HG03135 (cell line): ENCODE results near the gene TTYH1.
"Not testable (repeated sequence)": the region's sequence is repeated elsewhere in the genome, so short reads cannot be mapped to it uniquely, and the experiment has no call there.

Experiments used
- ATAC-seq: cut with Tn5 transposase; IDR thresholded peaks from one replicate; pipeline ENCODE4 v1.9.1; 2021; ENCODE audit warnings: mild to moderate bottlenecking, moderate library complexity; ENCODE audit not compliant: unreplicated experiment

The TTYH1 gene

DNA sequence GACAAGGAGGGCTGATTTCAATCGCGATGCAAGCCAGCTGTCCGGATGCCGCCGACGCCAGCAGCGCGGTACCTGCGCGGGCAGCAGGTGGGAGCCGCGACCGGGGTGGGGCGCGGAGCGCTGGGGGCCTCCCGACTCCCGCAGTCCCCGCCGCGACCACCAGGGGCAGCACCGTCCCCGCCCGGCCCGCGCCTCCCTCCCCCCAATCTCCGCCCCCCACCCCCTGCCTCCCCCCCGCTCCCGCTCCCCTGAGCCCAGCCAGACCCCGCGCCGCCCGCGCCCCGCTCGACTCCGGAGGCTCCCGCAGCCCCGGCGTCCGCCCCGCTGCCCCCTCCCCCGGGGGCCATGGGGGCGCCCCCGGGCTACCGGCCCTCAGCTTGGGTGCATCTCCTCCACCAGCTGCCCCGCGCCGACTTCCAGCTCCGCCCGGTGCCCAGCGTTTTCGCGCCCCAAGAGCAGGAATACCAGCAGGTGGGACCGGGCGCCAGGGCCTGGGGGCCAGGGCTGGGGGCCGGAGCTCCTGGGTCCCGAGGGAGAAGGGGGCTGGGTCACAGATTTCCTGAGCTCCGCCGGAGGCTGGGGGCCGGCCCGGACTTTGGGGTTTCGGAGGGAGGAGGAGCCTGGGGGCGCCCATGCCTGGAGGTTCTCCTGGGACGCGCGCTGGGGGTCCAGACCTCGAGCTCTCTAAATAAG, at the start of gene TTYH1:
Gene TTYH1 (plus strand): TSS at position 257 of the 693 bp plus-strand sequence. CDS start 89 bp downstream, at position 346.
- ATAC-seq, result no peak

DNA sequence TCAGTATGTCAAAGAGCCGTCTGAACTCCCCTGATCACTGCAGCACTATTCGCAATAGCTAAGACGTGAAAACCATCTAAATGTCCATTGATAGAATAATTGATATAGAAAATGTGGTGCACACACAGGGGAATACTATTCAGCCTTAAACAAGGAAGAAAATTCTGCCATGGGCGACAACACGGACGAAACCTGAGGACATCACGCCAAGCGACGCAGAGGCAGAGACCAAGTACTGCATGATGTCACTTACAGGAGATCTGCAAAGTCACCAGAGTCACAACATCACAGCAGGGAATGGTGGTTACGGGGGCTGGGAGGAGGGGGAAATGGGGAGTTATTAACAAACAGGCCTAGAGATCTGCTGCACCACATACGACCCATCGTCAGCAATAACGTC, 49.5 kb upstream of the TTYH1 start:
- not testable (repeated sequence) for ATAC-seq

DNA sequence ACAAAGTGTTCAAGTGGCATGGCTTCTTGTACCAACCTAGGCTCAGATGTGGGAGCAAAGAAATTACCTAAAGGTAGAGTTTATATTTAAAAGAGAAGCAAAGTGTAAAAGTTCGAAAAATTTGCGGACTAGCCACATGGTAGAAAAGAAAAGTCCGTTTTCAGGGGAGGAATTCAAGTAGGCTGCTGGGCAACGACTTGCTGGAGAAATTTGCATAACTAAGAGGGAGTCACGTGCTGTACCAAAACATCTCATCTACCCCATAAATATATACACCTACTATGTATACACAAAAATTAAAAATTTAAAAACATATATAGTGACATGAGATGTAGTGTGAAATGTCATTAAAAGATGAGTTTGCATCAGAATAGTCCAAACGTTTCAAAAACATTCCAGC, 48.5 kb upstream of the TTYH1 start:
- ATAC-seq, result no peak

DNA sequence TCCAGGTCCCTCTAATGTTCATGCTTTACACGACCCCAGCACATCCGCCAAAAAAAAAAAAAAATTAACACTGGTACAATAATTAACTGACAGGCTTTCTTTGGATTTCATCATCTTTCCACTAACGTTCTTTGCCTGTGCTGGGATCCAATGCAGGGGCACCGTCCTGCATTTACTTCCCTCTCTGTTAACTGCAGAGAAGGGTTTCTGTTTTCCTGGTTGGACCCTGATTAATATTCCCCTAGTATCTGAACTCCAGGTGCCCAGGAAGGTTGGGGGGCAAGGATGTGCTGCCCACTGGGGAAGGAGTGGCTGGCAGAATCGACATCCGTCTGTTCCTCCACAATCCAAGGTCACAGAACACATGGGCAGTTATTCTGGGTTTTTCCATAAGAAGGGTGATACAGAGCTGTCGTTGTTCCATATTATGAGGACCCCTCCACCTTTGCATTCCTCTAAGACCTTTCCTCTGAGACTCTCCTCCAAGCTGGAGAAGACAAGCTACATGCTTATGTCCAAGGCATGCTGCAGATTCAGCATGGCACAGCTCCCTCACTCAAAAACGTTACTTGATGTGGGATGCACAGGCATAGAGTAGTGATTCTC, 46.1 kb upstream of the TTYH1 start:
- no peak for ATAC-seq

DNA sequence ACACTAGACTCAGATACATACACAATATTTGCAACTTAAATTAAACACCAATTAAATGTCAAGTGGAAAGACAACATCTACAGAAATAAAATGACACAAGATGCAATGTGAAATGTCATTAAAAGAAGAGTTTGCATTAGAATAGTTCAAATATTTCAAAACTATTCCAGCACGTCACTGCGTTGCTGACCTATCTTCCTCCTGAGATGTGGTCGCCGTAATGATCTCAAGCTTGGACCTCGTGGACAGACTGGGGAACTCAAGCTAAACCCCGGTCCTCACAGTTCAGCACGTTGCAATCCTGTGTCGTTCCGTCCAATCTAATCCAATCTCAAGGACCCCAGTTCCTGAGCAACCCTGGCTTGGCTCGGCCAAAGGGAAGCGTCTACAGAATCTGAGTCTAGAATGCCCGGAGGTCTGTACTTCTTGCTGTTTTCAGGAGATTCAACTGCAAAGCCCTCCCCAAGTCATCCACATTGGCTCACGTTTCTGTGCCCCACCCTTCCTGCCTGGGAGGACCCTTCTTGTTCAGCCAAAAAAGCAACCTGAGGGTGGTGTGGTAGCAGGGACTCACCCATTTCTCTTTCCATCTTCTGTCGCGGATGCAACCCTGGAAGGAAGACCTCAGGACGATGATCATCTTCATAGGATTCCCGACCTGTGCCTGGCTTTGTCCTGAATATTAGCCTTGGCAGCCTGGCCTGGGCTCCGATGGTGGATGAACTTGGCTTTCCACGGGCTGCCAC, 45.4 kb upstream of the TTYH1 start:
- ATAC-seq, result not testable (repeated sequence)

DNA sequence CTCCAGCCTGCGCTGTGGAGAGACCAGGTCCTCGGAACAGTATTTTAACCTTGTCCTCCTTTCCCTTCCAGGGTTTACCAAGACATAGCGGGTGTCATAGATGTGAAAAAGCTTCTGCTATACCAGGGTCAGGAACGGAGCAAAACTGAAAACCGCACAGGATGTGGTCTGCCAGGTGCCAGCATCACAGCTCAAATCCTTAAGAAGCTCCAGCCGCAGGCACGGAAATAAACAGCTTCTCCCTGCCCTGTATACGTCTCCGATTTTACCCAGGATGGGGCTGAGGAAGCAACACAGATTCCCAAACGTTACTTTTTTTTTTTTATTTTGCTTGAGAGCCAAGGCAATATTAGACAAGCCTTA, 44.8 kb upstream of the TTYH1 start:
- ATAC-seq, result not testable (repeated sequence)

DNA sequence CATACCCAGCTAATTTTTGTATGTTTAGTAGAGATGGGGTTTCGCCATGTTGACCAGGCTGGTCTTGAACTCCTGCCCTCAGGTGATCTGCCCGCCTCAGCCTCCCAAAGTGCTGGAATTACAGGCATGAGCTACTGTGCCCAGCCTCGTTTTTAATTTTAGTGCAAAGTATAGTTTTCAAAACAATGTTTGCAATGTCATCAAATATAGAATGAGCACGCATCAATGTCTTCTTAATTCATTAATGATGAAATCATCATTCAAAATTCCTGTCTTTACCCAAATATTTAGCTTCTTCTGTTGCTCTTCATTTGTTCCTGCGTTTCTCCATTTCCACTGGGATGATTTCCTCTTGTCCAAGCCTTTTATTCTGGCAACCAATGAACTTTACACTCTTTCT, 43.8 kb upstream of the TTYH1 start:
- ATAC-seq, result not testable (repeated sequence)

DNA sequence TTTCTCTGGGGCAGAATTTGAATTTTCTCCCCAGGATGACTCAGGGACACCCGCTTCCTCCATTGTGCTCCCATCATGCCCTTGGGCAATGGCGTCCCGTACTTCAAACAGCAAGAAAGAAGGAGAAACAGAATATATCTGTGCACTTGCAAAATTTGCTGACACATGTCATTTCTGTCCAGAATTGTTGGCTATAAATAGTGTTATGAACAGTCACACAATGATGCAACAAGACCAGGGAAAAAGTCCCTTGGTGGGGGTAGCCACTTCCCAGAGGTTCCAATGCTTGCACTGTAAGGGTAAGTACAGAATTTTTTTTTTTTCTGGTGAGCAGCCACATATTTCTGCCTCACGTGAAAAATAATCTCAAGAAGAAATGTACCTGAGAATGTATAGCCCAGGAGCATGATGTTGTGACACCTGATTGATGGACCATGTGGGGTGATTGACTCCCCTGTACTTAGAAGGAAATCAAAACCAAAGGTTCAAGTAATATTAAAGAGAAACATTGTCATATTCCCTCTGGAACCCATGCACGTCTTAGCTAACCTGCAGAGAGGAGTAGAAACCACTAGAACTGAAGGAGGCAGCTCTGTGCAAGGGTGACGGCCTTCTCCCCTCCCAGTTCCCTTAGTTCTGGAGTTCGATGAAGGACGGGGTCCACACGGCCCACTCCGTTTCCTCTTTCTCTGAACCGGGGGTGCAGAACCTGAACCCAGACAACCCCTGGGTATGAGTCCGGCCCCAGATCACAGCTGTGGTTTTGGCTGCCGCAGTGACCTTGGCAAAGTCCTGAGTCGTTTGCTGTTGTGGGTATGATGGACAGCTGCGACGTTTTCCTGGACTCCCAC, 41.3 kb upstream of the TTYH1 start:
- ATAC-seq, result no peak

DNA sequence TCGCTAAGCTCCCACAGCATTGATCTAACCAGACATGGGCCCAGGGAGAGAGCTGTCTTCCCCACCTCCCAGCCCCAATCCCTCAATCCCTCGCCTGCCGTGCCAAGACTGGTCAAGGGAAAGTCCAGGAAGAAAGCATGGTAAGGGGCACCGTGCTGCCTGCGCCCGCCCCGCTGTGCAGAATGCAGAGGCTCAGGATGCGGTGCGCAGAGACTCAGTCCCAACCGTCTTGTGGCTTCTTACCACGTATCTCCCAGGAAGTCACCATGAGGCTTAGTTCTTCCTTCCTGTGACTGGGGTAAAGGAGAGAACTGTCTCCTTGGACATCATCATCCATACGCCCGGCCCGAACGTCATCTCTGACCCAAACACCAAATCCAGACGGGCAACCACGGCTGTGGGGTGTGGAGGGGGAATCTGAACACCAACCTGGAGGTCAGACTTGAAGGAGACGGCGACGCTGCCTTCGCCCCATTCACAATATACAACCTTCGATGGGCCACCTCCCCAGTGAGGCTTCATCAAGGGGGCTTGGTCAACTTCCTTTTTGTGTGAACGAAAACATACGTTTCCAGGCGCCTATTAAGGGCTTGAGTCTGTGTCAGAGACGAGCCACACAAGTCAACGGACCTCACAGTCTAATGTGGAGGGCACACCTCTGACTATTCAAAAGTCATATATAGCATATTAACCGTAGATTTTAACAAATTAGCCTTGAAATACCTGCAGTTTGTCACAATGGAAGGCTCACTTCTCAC, 39.9 kb upstream of the TTYH1 start:
- ATAC-seq, result not testable (repeated sequence)

DNA sequence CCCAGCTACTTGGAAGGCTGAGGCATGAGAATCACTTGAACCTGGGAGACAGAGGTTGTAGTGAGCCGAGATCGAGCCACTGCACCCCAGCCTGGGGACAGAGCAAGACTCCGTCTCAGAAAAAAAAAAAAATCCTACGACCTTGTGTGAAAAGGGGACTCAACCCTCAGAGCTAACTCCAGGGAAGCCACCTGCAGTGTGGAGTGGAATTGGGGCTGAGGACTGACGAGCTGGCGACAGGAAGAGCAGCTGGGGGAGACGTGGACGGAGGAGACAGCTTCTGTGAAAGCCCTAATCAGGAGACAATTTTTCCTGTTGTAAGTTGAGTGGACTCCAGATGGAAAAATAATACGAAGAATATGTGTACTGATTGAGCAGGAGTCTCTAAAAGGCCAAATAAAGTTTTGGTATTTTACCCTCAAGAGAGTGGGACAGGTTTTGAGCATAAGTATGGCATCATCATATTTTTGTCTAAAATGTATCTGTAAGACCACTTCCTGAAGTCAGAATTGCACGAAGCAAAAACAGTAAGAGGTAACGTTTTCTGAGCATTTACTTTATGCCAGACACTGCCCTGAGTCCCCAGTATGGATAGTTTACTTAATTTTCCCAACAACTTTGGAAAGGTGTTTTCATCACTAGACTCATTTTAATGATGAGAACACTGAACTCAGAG, 38.5 kb upstream of the TTYH1 start:
- ATAC-seq, result no peak

DNA sequence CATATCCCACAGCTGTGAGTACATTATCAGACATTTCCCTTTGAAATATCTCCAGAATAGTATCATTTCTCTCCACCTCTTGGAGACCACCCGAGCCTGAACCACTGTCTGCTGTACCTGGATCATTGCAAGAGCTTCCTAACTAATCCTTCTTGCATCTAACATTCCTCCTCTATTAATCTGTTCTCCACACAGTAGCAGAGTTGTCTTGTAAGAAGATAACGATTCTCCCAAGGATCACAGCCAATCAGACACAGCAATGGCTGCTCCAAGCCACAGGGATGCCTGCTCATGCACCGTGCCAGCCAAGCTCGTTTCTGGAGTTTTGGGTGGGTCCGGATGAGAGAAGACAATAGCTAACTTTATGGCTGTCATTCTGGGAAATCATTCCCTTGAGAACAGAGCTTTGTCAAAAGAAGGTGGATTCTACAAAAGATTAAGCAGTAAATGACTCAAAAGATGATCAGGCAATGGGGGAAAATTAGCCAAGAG, 36.0 kb upstream of the TTYH1 start:
- ATAC-seq, result no peak

DNA sequence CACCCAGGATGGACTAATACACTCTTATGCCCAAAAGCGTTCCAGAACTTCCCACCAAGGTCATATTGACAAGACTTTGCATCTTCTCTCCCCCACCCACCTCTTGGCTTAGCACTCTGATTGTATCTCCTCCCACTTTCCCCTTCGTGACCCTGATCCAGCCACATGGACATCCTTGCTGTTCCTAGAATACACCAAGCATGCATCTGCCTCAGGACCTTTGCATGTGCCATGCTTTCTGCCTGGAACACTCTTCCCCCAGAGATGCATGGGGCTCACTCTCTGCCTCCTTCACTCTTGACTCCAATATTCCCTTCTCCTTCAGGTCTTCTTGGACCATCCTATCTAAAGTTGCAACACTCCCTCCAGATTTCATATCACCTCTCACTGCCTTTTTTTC, 34.4 kb upstream of the TTYH1 start:
- ATAC-seq, result no peak

DNA sequence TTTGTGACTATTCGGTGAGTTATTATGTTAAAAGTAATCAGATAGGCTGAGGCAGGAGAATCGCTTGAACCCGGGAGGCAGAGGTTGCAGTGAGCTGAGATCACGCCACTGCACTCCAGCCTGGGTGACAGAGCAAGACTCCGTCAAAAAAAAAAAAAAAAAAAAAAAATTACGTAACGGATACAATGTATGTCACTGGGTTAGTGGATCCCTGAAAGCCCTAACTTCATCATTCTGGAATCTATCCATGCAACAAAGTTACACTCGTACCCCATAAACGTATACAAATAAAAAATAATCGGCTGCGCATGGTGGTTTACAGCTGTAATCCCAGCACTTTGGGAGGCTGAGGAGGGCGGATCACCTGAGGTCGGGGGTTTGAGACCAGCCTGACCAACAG, 33.2 kb upstream of the TTYH1 start:
- ATAC-seq, result not testable (repeated sequence)

DNA sequence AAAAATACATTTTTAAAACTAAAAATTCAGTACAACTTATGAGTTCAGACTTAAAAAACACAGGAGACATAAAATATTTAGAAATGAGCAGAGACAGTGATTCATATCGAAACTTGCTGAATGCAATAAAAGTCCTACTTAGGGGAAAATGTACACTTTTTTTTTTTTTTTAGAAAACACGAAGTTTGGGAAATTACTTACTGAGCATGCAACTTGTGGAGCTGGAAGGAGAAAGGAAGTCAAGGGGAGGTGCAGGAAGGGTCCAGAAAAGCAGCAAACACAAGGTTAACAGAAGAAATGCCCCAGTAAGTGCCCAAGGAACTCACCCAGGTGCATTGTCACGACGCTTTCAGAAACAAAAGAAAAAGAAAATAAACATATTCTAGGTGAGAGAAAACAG, 31.9 kb upstream of the TTYH1 start:
- ATAC-seq, result no peak

DNA sequence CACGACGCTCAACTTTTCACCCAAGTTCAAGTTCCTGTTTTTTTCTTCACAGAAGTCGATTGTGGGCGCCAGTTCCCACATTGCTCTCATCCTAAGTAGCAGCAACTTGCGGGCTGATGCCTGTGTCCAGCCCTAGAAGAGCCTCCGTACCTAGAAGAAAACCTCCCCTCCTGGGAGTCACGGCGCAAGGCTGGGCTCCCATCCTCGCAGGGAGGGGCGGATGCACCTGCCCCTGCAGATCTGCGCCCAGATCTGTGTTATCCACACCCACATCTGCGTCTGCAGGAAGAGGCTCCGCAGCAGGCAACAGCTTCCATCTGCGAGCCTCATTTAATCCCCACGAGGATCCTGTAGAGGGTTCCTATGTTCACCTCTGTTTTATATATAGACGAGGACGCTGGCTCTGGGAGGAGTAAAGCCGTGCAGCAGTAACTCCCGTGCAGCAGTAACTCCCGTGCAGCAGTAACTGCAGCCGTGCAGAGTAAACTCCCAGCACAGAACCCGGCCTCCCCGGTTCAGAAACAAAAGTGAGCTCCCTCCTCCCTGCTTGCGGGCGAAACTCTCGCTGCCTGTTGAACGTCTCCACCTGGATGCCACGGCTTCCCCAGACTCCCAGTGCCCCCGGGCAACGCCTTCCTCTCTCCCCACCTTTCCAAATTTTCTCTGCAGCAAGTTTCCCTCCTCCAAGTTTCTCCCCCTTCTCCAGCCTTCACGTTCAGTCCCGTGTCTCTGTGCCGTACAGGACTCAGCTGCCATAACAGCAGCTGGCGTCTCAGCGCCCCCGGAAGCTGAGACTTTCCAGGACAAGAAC, 27.1 kb upstream of the TTYH1 start:
- ATAC-seq, result no peak

DNA sequence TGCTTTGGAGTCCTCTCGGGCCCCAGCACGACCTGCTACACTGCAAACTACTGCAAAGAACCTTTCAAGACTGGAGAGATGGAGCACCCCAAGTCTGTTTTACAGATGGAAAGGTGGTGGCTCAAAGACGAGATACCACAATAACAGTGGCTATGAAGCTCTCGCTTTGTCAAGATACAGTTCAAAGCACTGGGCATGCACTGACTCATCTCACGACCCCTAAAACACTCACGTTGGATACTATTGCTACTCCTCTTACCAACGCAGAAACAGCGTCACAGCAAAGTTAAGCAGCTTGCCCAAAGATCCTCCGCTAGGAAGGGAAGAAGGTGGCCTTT, 26.5 kb upstream of the TTYH1 start:
- no peak for ATAC-seq

DNA sequence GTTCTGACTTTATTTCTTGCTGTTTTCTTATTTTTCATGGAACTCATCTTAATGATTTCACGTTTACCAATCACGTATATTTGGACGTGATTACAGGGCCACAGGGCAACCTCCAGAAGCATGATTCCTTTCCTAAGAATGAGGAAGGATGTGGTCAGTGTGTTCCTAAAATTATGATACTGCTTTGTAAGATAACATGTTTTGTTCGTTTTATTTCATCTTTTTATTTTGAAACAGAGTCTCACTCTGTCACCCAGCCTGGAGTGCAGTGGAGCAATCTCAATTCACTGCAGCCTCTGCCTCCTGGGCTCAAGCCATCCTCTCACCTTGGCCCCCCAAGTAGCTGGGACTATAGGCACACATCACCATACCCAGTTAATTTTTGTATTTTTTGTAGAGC, 25.7 kb upstream of the TTYH1 start:
- no peak for ATAC-seq

DNA sequence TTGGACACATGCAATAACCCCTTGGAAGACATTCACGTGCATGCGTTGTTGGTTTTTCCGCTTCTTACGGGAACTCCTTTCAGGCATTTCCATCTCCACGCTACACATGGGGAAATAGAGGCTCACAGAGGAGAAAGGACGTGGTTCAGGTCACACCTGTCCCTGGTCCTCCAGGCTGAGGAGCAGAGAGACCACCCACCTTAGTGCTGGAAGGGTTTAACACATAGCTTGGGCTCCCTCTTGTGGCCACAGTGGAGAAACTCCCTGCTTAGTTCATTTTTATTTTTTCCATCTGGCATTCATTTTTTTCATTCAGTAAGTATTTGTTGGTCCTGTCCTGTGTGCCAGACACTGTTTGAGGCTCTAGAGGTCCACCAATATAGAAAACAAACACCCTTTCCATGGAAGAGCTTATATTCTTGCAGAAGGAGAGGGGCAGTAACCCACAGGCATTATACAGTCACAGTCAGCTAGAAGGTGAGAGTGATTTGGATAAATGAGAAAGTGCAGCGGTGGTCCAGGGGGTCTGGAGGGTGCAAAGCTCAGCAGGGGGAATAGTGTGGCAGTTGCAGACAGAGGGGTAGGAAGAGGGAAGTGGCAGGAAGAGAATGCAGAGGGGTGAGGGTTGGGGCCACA, 24.2 kb upstream of the TTYH1 start:
- ATAC-seq, result no peak
